Measurements from ENCODE around the gene TAB2. TPM values are rescaled to one million over a fixed set of nuclear protein-coding genes. Genes with fewer than 3 reads are reported as not detected.

TAB2 gene
- total RNA-seq, 6 experiments from 2014 or later = 37.8 to 50.6 (median 44.5) TPM

- no peak for DNase-seq
- H3K4me3 Mint-ChIP-seq = no peak overlapping the region
- H3K27ac Mint-ChIP-seq = no peak overlapping the region
- no peak for TF ChIP-seq CTCF (IDR thresholded peaks at IDR 0.05)
- peaks cover 6% of the 10 kb centered on the region for H3K27me3 Mint-ChIP-seq (ENCODE audit: insufficient read depth)
- no peaks in the 10 kb centered on the region for H3K4me1 Mint-ChIP-seq (ENCODE audit: low read depth)
- H3K36me3 Mint-ChIP-seq (ENCODE audit: low read depth) = no peaks in the 10 kb centered on the region
- H3K9me3 Mint-ChIP-seq = no peaks in the 10 kb centered on the region
These were observed 32.6 kb upstream of the TAB2 start for GRCh38 chr6:149284904-149285303.

- no peaks in the 10 kb centered on the region for H3K36me3 Mint-ChIP-seq (ENCODE audit: low read depth)
- no peak for DNase-seq
- H3K27me3 Mint-ChIP-seq (ENCODE audit: insufficient read depth) = peaks cover 6% of the 10 kb centered on the region
- TF ChIP-seq CTCF (IDR thresholded peaks at IDR 0.05) = no peak
- no peak overlapping the region for H3K4me3 Mint-ChIP-seq
- H3K4me1 Mint-ChIP-seq (ENCODE audit: low read depth) = no peaks in the 10 kb centered on the region
- no peaks in the 10 kb centered on the region for H3K9me3 Mint-ChIP-seq
- H3K27ac Mint-ChIP-seq = no peak overlapping the region
These were observed 31.9 kb upstream of the TAB2 start for GRCh38 chr6:149285626-149286025.

GRCh38 chr6:149286905-149287304 lies 30.6 kb upstream of the TAB2 start:
- no peak overlapping the region for H3K4me3 Mint-ChIP-seq
- H3K9me3 Mint-ChIP-seq = no peaks in the 10 kb centered on the region
- H3K4me1 Mint-ChIP-seq (ENCODE audit: low read depth) = no peaks in the 10 kb centered on the region
- TF ChIP-seq CTCF (IDR thresholded peaks at IDR 0.05) = no peak
- H3K27me3 Mint-ChIP-seq (ENCODE audit: insufficient read depth) = peaks cover 6% of the 10 kb centered on the region
- DNase-seq = no peak
- no peaks in the 10 kb centered on the region for H3K36me3 Mint-ChIP-seq (ENCODE audit: low read depth)
- H3K27ac Mint-ChIP-seq = no peak overlapping the region

GRCh38 chr6:149289192-149289781 lies 28.2 kb upstream of the TAB2 start:
- Mint-ChIP-seq H3K27ac (no peak overlapping the region), H3K27me3 (ENCODE audit: insufficient read depth) (peaks cover 8% of the 10 kb centered on the region), H3K36me3 (ENCODE audit: low read depth) (no peaks in the 10 kb centered on the region), H3K9me3 (no peaks in the 10 kb centered on the region), H3K4me1 (ENCODE audit: low read depth) (no peaks in the 10 kb centered on the region), H3K4me3 (no peak overlapping the region)
- no peak for TF ChIP-seq CTCF (IDR thresholded peaks at IDR 0.05)
- DNase-seq = no peak

GRCh38 chr6:149289966-149290365 lies 27.5 kb upstream of the TAB2 start:
- Mint-ChIP-seq H3K27me3 (ENCODE audit: insufficient read depth) (peaks cover 8% of the 10 kb centered on the region), H3K4me1 (ENCODE audit: low read depth) (no peaks in the 10 kb centered on the region), H3K4me3 (no peak overlapping the region), H3K9me3 (no peaks in the 10 kb centered on the region), H3K36me3 (ENCODE audit: low read depth) (no peaks in the 10 kb centered on the region), H3K27ac (no peak overlapping the region)
- DNase-seq = no peak
- TF ChIP-seq CTCF (IDR thresholded peaks at IDR 0.05) = no peak

- H3K4me3 Mint-ChIP-seq = no peak overlapping the region
- H3K27me3 Mint-ChIP-seq (ENCODE audit: insufficient read depth) = peaks cover 11% of the 10 kb centered on the region
- H3K4me1 Mint-ChIP-seq (ENCODE audit: low read depth) = no peaks in the 10 kb centered on the region
- H3K27ac Mint-ChIP-seq = no peak overlapping the region
- DNase-seq = no peak
- H3K9me3 Mint-ChIP-seq = no peaks in the 10 kb centered on the region
- no peak for TF ChIP-seq CTCF (IDR thresholded peaks at IDR 0.05)
- H3K36me3 Mint-ChIP-seq (ENCODE audit: low read depth) = no peaks in the 10 kb centered on the region
These were observed 24.3 kb upstream of the TAB2 start for GRCh38 chr6:149293244-149293643.
